Measurements from ENCODE around the gene BMP2K. TPM values are rescaled to one million over a fixed set of nuclear protein-coding genes. Genes with fewer than 3 reads are reported as not detected.

BMP2K gene
- total and polyA plus RNA-seq, 7 donors: 13.2 to 37.9 (median 30.0) TPM

- DNase-seq: no peak
- intact Hi-C loops (cut with DNase I): no loop called here
- Histone ChIP-seq H3K4me3 (no peak overlapping the region), H3K4me1 (peaks cover 0 to 9% (median 6%) of the 10 kb centered on the region in 4 donors), H3K27ac (no peak overlapping the region), H3K27me3 (no peaks in the 10 kb centered on the region), H3K36me3 (no peaks in the 10 kb centered on the region), H3K9me3 (no peaks in the 10 kb centered on the region)
- TF ChIP-seq CTCF (IDR thresholded peaks at IDR 0.05) (no peak), POLR2A (IDR thresholded peaks at IDR 0.05) (no peak), EP300 (IDR thresholded peaks at IDR 0.05) (no peak), POLR2AphosphoS5 (IDR thresholded peaks at IDR 0.05) (no peak)
- 93 to 97% methylated on average over 3 of the region's 3 CpGs for WGBS, 2 donors
Observed at GRCh38 chr4:78770091-78770642, 6.0 kb upstream of the BMP2K start.

GRCh38 chr4:78772526-78773091 lies 3.5 kb upstream of the BMP2K start:
- Histone ChIP-seq H3K4me3 (no peak overlapping the region), H3K27me3 (no peaks in the 10 kb centered on the region), H3K9me3 (no peaks in the 10 kb centered on the region), H3K27ac (no peak overlapping the region), H3K36me3 (no peaks in the 10 kb centered on the region), H3K4me1 (peaks cover 0 to 16% (median 13%) of the 10 kb centered on the region in 4 donors)
- WGBS, 2 donors: 88 to 92% methylated on average over 4 of the region's 4 CpGs
- no peak for DNase-seq
- intact Hi-C loops (cut with DNase I): no loop called here
- TF ChIP-seq CTCF (IDR thresholded peaks at IDR 0.05) (no peak), POLR2A (IDR thresholded peaks at IDR 0.05) (no peak), EP300 (IDR thresholded peaks at IDR 0.05) (no peak), POLR2AphosphoS5 (IDR thresholded peaks at IDR 0.05) (no peak)

GRCh38 chr4:78774417-78774816 lies 1.7 kb upstream of the BMP2K start:
- Histone ChIP-seq H3K4me3 (no peak overlapping the region), H3K9me3 (no peaks in the 10 kb centered on the region), H3K27ac (peak overlapping the region; percentile 95 to 100 (median 97)), H3K4me1 (peaks cover 0 to 33% (median 16%) of the 10 kb centered on the region in 4 donors), H3K36me3 (no peaks in the 10 kb centered on the region), H3K27me3 (no peaks in the 10 kb centered on the region)
- 40 to 45% methylated on average over 3 of the region's 3 CpGs for WGBS, 2 donors
- no peak for TF ChIP-seq POLR2A (IDR thresholded peaks at IDR 0.05)
- TF ChIP-seq POLR2AphosphoS5 (IDR thresholded peaks at IDR 0.05): no peak
- TF ChIP-seq CTCF (IDR thresholded peaks at IDR 0.05): no peak
- TF ChIP-seq EP300 (IDR thresholded peaks at IDR 0.05): no peak
- intact Hi-C loops (cut with DNase I): no loop called here
- DNase-seq: no peak

- H3K27ac ChIP-seq: peak overlapping the region; percentile 95 to 100 (median 97)
- H3K4me3 ChIP-seq: peak overlapping the region; percentile 60 to 93 (median 82)
- no peaks in the 10 kb centered on the region for H3K9me3 ChIP-seq
- peaks cover 0 to 38% (median 16%) of the 10 kb centered on the region in 4 donors for H3K4me1 ChIP-seq
- H3K36me3 ChIP-seq: no peaks in the 10 kb centered on the region
- intact Hi-C loops (cut with DNase I): loop anchor here (1.0 to 5.0 kb wide), 2 partner anchors 87 to 131 kb away; no protein-coding TSS in a partner anchor
- peak; percentile 94 for DNase-seq
- WGBS, 2 donors: 0% methylated on average over 54 of the region's 54 CpGs
- TF ChIP-seq POLR2AphosphoS5 (IDR thresholded peaks at IDR 0.05): peak in 3 of 4 donors; percentile 31 to 83 (median 76)
- TF ChIP-seq POLR2A (IDR thresholded peaks at IDR 0.05): peak; percentile 56 to 57
- TF ChIP-seq CTCF (IDR thresholded peaks at IDR 0.05): no peak
- peak in 1 of 4 donors; percentile 4 for TF ChIP-seq EP300 (IDR thresholded peaks at IDR 0.05)
- H3K27me3 ChIP-seq: no peaks in the 10 kb centered on the region
Observed at GRCh38 chr4:78775303-78776078, 659 bp upstream of the BMP2K start.
